Measurements from ENCODE around the gene SH3GLB1. TPM values are rescaled to one million over a fixed set of nuclear protein-coding genes. Genes with fewer than 3 reads are reported as not detected.

SH3GLB1 gene
- total and polyA plus RNA-seq, 3 donors from 2014 or later = 58.9 to 242 (median 72.4) TPM

GRCh38 chr1:86714561-86715244 lies 10.3 kb downstream of the SH3GLB1 start:
- WGBS, 2 donors = 71 to 74% methylated on average over 3 of the region's 3 CpGs
- no peaks in the 10 kb centered on the region for H3K36me3 ChIP-seq (ENCODE audit: low read depth, missing control alignments)
- H3K27me3 ChIP-seq = no peaks in the 10 kb centered on the region
- intact Hi-C loops (cut with DNase I; ENCODE audit: low total_unique reads) = no loop called here
- TF ChIP-seq POLR2A (IDR thresholded peaks at IDR 0.05) = no peak
- no peak for TF ChIP-seq CTCF (IDR thresholded peaks at IDR 0.05)
- H3K9me3 ChIP-seq = no peaks in the 10 kb centered on the region
- no peaks in the 10 kb centered on the region for H3K4me1 ChIP-seq
- no peak overlapping the region for H3K27ac ChIP-seq
- no peak overlapping the region for H3K4me3 ChIP-seq
- DNase-seq = no peak

GRCh38 chr1:86718786-86719185 lies 14.4 kb downstream of the SH3GLB1 start:
- TF ChIP-seq CTCF (IDR thresholded peaks at IDR 0.05) (no peak), POLR2A (IDR thresholded peaks at IDR 0.05) (no peak)
- intact Hi-C loops (cut with DNase I; ENCODE audit: low total_unique reads) = no loop called here
- H3K4me3 ChIP-seq = no peak overlapping the region
- H3K9me3 ChIP-seq = no peaks in the 10 kb centered on the region
- no peaks in the 10 kb centered on the region for H3K27me3 ChIP-seq
- H3K36me3 ChIP-seq (ENCODE audit: low read depth, missing control alignments) = no peaks in the 10 kb centered on the region
- H3K4me1 ChIP-seq = no peaks in the 10 kb centered on the region
- no peak for DNase-seq
- 90 to 93% methylated on average over 2 of the region's 2 CpGs for WGBS, 2 donors
- H3K27ac ChIP-seq = no peak overlapping the region

GRCh38 chr1:86731416-86731815 lies 27.0 kb downstream of the SH3GLB1 start:
- H3K4me1 ChIP-seq = no peaks in the 10 kb centered on the region
- no peak for TF ChIP-seq CTCF (IDR thresholded peaks at IDR 0.05)
- TF ChIP-seq POLR2A (IDR thresholded peaks at IDR 0.05) = no peak
- no peak overlapping the region for H3K27ac ChIP-seq
- WGBS, 2 donors = 89 to 95% methylated on average over 1 of the region's 1 CpG
- no peak for DNase-seq
- no peaks in the 10 kb centered on the region for H3K27me3 ChIP-seq
- intact Hi-C loops (cut with DNase I; ENCODE audit: low total_unique reads) = no loop called here
- H3K9me3 ChIP-seq = no peaks in the 10 kb centered on the region
- H3K36me3 ChIP-seq (ENCODE audit: low read depth, missing control alignments) = no peaks in the 10 kb centered on the region
- H3K4me3 ChIP-seq = no peak overlapping the region

GRCh38 chr1:86733340-86733739 lies 29.0 kb downstream of the SH3GLB1 start:
- H3K36me3 ChIP-seq (ENCODE audit: low read depth, missing control alignments) = no peaks in the 10 kb centered on the region
- H3K9me3 ChIP-seq = no peaks in the 10 kb centered on the region
- H3K4me1 ChIP-seq = no peaks in the 10 kb centered on the region
- intact Hi-C loops (cut with DNase I; ENCODE audit: low total_unique reads) = no loop called here
- TF ChIP-seq CTCF (IDR thresholded peaks at IDR 0.05) = no peak
- no peak for TF ChIP-seq POLR2A (IDR thresholded peaks at IDR 0.05)
- H3K27ac ChIP-seq = no peak overlapping the region
- DNase-seq = no peak
- no peaks in the 10 kb centered on the region for H3K27me3 ChIP-seq
- WGBS, 2 donors = 28 to 36% methylated on average over 2 of the region's 2 CpGs
- no peak overlapping the region for H3K4me3 ChIP-seq
